Esophagus squamous epithelium (tissue), 4 donors: ENCODE data around the gene HMGB1.

Source experiments
- CTCF ChIP-seq, 6 experiments: fragments of 450-650 bp in 4 of 6; fragments of 200-600 bp in 2 of 6; sonication (generic) in 2 of 6; IDR thresholded peaks; one replicate each; pipeline ENCODE4 v1.5.1; 2016 to 2019; ENCODE audit warnings: antibody characterized with exemption in 6 of 6, mild to moderate bottlenecking in 4 of 6, moderate library complexity in 4 of 6
- POLR2A ChIP-seq, 4 donors: fragments of 450-650 bp; IDR thresholded peaks; one replicate each; pipeline ENCODE4 v1.6.1; 2017; ENCODE audit warnings: antibody characterized with exemption in 4 of 4, mild to moderate bottlenecking in 4 of 4, moderate library complexity in 3 of 4

DNA sequence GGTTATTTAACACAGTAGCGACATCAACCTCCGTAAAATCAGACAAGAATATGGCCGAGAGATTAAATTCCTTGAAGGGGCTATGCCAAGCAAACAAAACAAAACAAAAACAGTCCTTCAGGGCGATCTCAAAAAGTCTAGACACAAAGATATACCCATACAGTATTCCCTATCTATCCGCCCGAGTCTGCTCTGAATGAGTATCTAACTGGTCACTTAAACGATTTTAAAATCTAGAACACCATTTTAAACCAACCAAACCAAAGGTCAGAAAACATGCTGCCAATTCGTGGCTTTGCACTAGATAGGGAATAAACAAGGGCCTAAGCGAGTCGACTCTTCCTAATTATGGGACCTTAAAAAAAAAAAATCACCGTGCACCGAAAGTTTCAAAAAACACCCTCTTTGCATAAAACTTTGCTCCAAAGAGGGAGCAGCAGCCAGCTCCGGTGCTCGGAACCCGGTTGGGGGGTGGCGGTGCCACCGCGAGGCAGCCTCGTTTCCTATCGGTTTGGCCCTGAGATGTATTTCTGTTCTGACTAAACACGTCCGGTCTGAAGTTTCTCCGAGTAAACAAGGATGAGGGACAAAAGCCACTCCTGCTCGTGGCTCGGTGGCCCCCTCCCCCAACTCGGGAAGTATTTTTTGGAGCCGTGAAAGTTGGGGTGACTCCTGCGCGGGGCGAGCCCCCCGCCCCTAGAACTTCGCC lies 1.8 kb downstream of the HMGB1 start:
- TF ChIP-seq CTCF (IDR thresholded peaks at IDR 0.05) (peak in 1 of 6 experiments; percentile 7), POLR2A (IDR thresholded peaks at IDR 0.05) (no peak)
